ENCODE data around the gene AGBL2.

DNA sequence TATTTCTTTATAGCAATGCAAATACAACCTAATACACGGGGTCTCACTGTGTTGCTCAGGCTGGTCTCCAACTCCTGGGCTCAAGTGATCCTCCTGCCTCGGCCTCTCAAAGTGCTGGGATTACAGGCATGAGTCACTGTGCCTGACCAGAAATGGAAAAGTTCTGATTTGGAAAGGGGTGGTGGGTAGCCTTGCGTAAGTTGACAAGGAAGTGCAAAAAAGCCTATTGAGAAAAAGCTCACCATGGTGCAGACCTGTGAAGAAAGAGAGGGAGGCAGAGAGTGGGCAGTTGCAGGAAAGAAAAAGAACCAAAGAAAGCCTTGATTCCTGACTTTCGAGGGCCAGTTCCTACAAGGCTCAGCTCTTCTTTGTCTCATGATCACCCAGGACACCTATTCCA, 27.1 kb downstream of the AGBL2 start:
- TF ChIP-seq, protein P1, sequence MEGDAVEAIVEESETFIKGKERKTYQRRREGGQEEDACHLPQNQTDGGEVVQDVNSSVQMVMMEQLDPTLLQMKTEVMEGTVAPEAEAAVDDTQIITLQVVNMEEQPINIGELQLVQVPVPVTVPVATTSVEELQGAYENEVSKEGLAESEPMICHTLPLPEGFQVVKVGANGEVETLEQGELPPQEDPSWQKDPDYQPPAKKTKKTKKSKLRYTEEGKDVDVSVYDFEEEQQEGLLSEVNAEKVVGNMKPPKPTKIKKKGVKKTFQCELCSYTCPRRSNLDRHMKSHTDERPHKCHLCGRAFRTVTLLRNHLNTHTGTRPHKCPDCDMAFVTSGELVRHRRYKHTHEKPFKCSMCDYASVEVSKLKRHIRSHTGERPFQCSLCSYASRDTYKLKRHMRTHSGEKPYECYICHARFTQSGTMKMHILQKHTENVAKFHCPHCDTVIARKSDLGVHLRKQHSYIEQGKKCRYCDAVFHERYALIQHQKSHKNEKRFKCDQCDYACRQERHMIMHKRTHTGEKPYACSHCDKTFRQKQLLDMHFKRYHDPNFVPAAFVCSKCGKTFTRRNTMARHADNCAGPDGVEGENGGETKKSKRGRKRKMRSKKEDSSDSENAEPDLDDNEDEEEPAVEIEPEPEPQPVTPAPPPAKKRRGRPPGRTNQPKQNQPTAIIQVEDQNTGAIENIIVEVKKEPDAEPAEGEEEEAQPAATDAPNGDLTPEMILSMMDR (conservative IDR thresholded peaks at IDR 0.05; ENCODE audit: low read length), result no peak
- no peak for TF ChIP-seq EZH2phosphoT487 (IDR thresholded peaks at IDR 0.05; ENCODE audit: borderline replicate concordance, low read depth, low read length)
